ENCODE results near the gene UBE2H.

The UBE2H gene

DNA sequence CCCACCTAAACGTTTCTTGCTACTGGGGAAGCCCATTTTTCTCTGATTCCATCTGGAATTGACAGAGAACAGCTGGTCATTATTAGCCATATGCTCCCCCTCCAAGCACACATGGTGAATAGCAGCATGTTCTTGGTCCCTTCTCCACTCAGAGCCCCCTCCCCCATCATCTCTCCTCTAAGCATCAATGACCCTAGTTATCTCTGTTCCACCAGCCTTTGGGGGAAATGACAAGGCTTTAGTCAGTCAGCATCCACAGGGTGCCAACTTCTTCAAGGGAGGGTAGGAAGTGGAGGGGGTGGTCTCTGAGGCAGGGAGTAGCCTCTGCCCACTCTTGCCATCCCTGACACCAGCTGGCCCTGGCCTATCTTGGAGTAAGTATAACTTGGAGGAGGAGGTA, 163.1 kb downstream of the UBE2H start:
- DNase-seq (ENCODE audit: low read depth in 1 of 2, low spot score in 1 of 2) = no peak

DNA sequence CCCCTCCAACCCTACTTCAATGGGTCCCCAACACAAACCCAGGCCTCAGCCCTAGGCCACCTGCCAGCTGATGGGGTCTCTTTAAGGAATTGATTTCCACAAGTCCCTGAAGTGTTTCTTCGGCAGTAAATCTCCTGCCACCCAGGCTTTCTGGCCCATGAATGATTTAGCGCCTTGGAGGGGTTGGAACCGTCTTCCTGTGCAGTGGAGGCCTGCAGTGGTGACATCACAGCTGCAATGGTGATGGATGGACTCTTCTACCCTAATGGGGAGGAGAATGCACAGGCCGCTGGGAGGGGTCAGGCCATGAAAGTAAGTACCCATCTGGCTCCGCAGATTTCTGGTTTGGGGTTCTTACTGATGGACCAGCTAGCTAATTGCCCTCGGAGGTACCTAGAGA, 163.8 kb downstream of the UBE2H start:
- no peak for DNase-seq (ENCODE audit: low read depth in 1 of 2, low spot score in 1 of 2)

DNA sequence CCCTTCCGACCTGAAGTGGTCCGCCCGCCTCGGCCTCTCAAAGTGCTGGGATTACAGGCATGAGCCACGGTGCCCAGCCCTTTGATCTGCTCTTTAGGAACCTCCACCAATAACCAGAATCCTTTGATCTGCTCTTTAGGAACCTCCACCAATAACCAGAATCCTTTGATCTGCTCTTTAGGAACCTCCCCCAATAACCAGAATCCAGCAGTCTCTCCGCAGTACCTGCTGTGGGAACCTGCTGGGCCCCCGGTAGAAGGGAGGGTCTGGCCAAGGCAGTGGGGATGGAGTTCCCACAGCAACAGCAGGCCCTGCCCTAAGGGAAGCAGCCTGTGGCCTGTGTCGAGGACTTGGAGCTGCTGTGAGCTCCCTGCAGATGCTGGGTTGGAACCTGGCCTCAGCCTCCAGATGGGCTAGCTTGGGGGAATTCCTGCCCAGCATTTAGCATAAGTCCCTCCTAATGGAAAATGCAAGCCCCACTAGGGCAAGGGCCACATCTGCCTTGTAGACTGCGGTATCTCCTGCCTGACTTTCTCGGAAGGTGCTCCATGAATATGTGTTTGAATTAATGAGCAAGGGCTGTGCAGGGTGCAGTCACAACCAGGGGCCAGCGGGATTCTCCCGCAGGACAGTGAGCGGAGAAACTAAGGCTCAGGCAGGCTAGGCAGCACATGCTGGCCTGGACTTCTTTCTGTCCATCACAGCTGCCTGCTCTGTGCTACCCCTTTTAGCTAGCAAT, 165.8 kb downstream of the UBE2H start:
- no peak for DNase-seq (ENCODE audit: low read depth in 1 of 2, low spot score in 1 of 2)

DNA sequence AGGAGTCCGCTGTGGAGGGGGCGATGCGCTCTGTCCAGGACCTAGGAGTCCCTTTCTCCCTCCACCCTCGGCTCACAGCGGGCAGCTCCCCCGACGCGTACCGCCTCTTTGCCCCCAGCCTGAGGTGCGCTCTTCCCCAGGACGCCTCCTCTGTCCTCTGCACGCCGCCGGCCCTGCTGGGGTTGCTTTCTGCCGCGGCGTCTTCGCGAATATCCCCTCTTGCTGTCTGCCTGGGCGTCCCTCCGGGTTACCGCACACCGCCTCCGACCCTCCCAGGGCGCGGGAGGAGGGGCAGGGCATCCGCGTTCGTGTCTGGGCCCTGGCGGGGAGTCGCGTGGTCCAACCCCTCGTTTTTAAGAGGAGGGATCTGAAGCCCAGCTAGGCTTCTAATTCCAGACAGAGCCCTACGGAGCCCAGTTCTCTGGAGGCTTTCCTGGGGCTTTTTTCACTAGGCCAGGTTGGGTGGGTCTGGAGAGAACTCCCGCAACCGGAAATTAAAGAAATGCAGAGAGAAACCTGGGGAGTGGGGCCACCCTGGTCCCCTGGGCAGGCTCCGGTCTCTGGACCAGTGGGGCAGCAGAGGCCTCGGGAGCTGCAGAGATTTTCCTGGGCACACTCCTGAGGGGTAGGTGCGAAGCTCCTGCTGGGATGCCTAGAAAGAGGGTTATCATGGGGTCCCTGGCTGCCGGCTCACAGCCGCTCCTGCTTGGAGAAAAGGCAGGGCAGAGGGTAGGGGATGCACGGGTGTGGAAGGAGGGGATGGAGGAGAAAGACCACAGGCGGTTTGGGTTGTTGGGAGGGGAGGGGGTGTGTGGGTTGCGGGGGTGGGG, 166.9 kb downstream of the UBE2H start:
- no peak for DNase-seq (ENCODE audit: low read depth in 1 of 2, low spot score in 1 of 2)

DNA sequence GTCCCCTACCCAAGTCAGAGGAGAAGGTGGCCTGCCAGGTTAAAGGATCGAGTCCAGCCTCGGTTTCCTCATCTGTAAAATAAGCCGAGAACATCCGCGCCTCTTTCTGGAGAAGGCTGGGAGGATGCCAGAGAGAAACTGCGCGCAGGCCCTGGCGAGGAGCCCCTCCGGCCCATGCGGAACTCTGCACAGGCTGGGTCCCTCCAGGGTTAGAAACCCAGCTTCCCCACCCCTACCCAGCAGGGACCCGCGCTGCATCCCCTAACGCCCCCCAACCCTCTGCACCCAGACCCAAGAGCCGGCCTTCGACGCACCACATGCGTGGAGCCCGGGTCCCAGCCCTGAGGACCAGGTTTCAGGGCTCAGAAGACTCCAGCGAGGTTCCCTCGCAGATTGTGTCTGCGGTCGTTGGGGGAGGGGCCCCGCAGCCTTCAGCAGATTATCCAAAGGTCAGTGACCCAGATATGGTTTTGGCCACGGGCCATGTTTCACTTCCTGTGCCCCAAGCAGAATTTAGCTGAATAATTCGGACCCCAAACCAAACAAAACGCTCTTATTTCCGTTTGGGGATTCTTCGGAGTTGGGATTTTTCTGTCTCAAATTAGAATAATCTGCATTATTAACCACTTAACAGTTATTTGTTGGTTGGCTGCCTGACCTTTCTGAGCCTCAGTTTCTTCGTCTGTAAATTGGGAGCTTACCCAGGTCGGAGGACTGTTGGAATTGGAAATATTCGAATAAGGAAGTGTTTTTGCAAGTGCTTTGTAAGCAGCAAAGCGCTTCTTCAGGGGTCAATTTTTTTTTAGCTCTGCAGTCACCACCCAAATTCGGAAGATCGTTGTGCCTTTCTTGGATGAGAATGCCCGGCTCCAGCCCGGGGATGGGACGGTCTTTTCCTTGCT, 167.7 kb downstream of the UBE2H start:
- no peak for DNase-seq (ENCODE audit: low read depth in 1 of 2, low spot score in 1 of 2)

DNA sequence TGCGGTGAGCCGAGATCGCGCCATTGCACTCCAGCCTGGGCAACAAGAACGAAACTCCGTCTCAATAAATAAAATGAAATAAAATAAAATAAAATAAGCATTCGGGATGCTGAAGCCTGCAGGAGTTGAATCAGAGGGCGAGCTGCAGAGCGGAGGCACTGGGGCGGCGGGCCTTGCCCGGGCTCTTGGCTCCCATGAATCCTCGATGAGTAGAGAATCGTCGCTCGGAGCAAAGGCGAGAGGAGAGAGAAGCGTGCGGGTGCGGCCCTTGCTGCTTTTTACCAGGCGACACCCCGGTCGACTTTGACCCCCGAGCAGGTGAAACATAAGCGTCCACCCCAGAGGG, 168.3 kb downstream of the UBE2H start:
- DNase-seq (ENCODE audit: low read depth in 1 of 2, low spot score in 1 of 2) = no peak

DNA sequence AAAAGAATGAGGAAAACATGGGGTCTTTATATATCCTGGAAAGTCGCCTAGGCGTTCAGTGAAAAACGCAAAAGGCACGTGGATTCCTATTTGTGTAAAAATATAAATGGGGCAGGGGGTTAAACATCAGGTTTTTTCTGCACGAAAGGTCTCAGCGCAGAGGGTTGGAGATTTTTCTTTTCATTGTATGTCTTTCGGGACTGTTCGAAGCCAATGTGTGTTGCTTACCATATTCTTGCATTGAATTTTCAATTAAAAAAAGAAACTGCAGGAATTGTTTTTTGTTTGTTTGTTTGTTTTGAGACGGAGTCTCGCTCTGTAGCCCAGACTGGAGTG, 169.2 kb downstream of the UBE2H start:
- DNase-seq (ENCODE audit: low read depth in 1 of 2, low spot score in 1 of 2) = no peak

DNA sequence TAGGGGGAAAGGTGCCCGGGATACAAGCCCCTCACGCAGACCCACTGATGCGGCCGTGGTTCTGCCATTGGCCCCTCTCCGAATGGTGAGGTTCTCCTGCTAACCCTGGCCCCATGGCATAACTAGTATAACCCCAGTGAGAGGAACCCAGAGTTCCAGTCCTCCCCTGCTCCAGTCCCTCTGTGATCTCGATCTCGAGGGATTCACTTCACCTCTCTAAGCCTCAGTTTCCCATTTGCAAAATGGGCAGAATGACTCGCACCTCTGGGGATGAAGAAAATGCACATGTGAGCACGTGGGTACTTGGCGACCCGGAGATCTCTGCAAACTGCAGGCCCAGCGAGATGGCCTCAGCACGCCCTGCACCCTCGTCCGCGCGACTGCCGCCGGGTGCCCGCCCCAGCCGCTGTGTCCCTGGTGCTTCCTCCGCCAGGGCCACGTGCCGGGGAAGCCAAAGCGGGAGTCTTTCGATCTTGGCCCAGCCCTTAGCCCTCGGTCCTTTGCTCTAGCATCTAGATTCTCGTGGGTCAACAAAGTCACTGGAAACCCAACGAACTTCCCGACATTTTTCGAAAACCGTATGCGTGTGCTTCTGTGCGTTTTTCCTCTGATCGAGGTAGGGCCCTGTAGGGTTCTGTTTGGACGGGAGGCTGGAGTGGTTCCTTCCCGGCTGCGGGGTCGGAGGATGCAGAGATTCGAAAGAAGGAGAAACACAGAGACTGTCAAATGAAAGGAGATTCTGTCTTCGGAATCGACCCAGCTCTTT, 169.8 kb downstream of the UBE2H start:
- no peak for DNase-seq (ENCODE audit: low read depth in 1 of 2, low spot score in 1 of 2)

DNA sequence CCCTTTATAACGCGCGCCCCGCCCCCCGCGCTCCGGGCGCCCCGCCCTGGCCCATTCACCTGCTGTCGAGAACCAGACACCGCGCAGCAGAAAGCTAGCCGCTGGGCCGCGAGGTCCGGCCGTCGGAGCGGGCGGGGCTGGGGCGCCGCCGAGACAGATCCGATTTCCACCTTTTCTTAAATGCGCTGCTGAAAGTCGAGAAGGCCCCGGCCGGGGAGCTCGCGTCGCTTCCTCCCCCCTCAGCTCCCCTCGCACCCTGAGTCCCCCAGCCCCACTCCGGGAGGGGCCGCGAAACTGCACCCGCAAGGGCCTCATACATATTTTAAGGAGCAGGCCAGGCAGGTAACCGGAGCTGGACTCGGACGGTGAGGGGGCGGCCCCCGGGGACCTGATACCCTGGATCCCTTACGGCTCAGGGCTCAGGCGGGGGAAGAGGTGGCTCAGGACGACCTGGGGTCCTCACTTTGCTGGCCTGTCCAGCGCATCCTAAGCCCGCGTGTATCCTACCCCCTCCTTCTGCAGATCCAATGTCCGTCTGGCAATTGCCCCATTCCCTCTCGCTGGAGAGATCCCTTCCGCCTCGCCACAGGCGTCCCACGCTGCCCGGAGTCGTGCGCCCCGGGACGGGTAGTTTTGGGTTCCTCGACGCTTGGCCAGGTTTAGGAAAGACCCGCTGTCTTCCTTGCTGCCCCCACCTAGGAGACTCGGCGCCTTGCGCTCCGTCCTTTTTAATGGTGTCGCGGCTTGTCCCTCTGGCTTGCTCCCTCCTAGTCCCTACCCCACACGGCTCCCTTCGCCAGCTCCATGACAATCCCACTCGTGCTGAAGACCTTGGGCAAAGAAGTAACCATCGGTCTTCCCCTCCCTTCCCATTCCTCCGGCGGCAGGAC, 170.6 kb downstream of the UBE2H start:
- no peak for DNase-seq (ENCODE audit: low read depth in 1 of 2, low spot score in 1 of 2)

DNA sequence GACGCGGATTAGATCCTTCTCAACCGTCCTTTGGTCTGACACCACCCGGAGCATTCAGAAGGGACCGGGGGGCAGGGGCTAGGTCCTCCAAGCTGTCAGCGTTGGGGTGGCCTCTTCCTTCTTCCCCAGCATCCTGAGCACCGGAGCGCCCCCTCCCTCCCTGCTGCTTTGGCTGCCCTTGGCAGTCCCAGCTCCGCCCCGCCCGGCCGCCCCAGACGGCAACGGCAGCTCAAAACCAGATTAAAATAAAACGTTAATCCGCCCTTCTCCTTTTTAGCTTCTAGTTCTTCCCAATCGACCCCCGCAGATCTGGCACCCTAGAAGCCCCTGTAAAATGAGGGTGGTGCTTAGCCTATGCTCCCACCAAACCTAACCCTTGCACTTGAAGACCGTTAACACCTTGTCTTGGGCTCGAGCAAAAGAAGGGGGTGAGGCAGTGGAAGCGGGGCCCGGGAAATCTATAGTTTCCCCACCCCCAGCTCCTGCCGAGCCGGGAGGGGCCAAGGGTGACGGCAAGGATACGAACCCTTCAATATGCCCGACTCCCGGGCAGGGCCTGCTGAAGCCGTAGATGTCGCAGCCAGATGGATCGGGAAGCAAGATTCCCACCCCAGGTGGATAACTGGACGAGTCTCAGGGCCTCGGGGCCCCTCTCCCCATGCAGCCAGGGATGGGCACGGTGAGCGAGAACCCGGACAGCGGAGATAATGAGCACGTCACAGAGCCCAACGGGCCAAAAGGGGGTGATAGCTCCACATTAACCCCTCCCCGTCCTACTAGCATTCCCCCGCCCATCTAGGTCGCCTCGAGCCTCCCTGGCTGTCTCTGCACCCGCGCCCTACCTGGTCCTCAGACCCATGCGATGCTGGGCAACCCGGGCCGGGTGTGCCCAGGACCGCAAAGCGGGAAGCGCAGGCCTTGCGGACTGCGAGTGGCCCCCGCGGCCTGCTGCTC, 171.5 kb downstream of the UBE2H start:
- DNase-seq (ENCODE audit: low read depth in 1 of 2, low spot score in 1 of 2) = no peak
